Sigmoid colon (tissue), 7 donors: Measurements from ENCODE around the gene CNDP2. TPM values are rescaled to one million over a fixed set of nuclear protein-coding genes. Genes with fewer than 3 reads are reported as not detected.
"Not testable (repeated sequence)": the region's sequence is repeated elsewhere in the genome, so short reads cannot be mapped to it uniquely, and the experiment has no call there.

Experiments
- DNase-seq: peaks from one replicate; pipeline ENCODE4 v3.0.0-alpha.2; 2019
- H3K27ac ChIP-seq, 4 donors: fragments of 200-600 bp; sonication (generic); one replicate each; pipeline ENCODE4 v1.5.1; 2016 to 2019; ENCODE audit warnings: mild to moderate bottlenecking in 1 of 4
- H3K27me3 ChIP-seq, 3 donors: fragments of 200-600 bp; sonication (generic); one replicate each; pipeline ENCODE4 v1.5.1; 2019; ENCODE audit warnings: mild to moderate bottlenecking in 1 of 3
- H3K36me3 ChIP-seq, 4 donors: fragments of 200-600 bp; sonication (generic); one replicate each; pipeline ENCODE4 v1.5.1; 2016 to 2019
- H3K4me1 ChIP-seq, 4 donors: fragments of 200-600 bp; sonication (generic); one replicate each; pipeline ENCODE4 v1.5.1; 2017 to 2019
- H3K4me3 ChIP-seq, 4 donors: fragments of 200-600 bp; sonication (generic); one replicate each; pipeline ENCODE4 v1.5.1; 2017 to 2019; ENCODE audit warnings: mild to moderate bottlenecking in 2 of 4, moderate library complexity in 1 of 4
- H3K9me3 ChIP-seq, 4 donors: fragments of 200-600 bp in 3 of 4; sonication (generic) in 3 of 4; one replicate each; pipeline versions ENCODE4 v1.5.1 to v1.6.1; 2013 to 2019
- EP300 ChIP-seq, 4 donors: sonication (generic); formaldehyde crosslinking; IDR thresholded peaks; one replicate each; pipeline ENCODE4 v1.6.1; 2017; ENCODE audit warnings: antibody characterized with exemption in 4 of 4
- POLR2A ChIP-seq, 2 donors: fragments of 450-650 bp; IDR thresholded peaks; one replicate each; pipeline ENCODE4 v1.6.1; 2016; ENCODE audit warnings: antibody characterized with exemption in 2 of 2, mild to moderate bottlenecking in 2 of 2, moderate library complexity in 2 of 2
- POLR2AphosphoS5 ChIP-seq, 4 donors: sonication (generic); formaldehyde crosslinking; IDR thresholded peaks; one replicate each; pipeline ENCODE4 v1.6.1; 2017; ENCODE audit warnings: antibody characterized with exemption in 4 of 4
- WGBS, 2 donors: extraction: QIAGEN DNeasy Blood & Tissue Kit; methylation state at CpG; one replicate each; pipeline ENCODE4 v1.1.7; 2013; 5-methylcytosine and 5-hydroxymethylcytosine counted together
- intact Hi-C: fragments of 100-400 bp; cut with DNase I; formaldehyde crosslinking; loops from one replicate; pipeline ENCODE4 v1.15.1; 2023
- polyA plus RNA-seq, 3 donors: library from polyadenylated mRNA; stranded (reverse); fragments of 200-250 nt; gene quantifications; one replicate each; pipeline ENCODE4 v1.2.3, GENCODE V29; 2013
- total RNA-seq, 4 donors: library from RNA; depleted of rRNA; stranded (reverse); fragments of >200 nt; gene quantifications; one replicate each; pipeline ENCODE4 v1.1.0, GENCODE V29; 2016
- TF ChIP-seq, protein P1 (sequence below), 4 experiments: fragments of 450-650 bp in 3 of 4; fragments of 200-600 bp in 1 of 4; IDR thresholded peaks; one replicate each; pipeline ENCODE4 v1.5.1; 2016 to 2019; ENCODE audit warnings: antibody characterized with exemption in 4 of 4, mild to moderate bottlenecking in 3 of 4, moderate library complexity in 2 of 4
- donor health status: healthy with polysubstance abuse.
- donor health status: Bipolar disorder and iron deficiency.
- donor health status: healthy.

CNDP2 gene
- total and polyA plus RNA-seq, 7 donors: 29.3 to 179 (median 53.5) TPM

DNA sequence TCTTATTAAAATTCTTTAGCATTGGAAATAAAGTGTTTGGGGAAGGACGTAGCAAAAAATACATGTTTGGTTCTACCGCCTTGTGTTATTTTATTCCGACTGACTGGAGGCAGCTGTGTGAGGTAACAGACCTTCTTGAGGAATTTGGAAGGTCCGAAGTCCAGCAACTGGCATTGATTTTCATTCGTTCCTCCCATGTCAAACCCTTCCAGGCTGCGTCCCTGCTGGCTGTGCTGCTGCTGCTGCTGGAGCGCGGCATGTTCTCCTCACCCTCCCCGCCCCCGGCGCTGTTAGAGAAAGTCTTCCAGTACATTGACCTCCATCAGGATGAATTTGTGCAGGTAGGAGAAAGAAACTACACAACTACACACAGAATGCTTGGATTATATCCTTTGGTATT, 60.0 kb downstream of the CNDP2 start:
- WGBS, 2 donors: 43 to 76% methylated on average over 11 of the region's 11 CpGs
- Histone ChIP-seq H3K9me3 (no peaks in the 10 kb centered on the region), H3K4me1 (no peaks in the 10 kb centered on the region), H3K36me3 (no peaks in the 10 kb centered on the region), H3K27ac (no peak overlapping the region), H3K27me3 (no peaks in the 10 kb centered on the region), H3K4me3 (no peak overlapping the region)
- intact Hi-C loops: loop anchor here (10.0 kb wide), 1 partner anchor 1791 kb away; no protein-coding TSS in a partner anchor
- DNase-seq: no peak
- TF ChIP-seq, protein P1, sequence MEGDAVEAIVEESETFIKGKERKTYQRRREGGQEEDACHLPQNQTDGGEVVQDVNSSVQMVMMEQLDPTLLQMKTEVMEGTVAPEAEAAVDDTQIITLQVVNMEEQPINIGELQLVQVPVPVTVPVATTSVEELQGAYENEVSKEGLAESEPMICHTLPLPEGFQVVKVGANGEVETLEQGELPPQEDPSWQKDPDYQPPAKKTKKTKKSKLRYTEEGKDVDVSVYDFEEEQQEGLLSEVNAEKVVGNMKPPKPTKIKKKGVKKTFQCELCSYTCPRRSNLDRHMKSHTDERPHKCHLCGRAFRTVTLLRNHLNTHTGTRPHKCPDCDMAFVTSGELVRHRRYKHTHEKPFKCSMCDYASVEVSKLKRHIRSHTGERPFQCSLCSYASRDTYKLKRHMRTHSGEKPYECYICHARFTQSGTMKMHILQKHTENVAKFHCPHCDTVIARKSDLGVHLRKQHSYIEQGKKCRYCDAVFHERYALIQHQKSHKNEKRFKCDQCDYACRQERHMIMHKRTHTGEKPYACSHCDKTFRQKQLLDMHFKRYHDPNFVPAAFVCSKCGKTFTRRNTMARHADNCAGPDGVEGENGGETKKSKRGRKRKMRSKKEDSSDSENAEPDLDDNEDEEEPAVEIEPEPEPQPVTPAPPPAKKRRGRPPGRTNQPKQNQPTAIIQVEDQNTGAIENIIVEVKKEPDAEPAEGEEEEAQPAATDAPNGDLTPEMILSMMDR (IDR thresholded peaks at IDR 0.05): no peak
- TF ChIP-seq POLR2AphosphoS5 (IDR thresholded peaks at IDR 0.05): no peak
- TF ChIP-seq EP300 (IDR thresholded peaks at IDR 0.05): no peak
- TF ChIP-seq POLR2A (IDR thresholded peaks at IDR 0.05): no peak

DNA sequence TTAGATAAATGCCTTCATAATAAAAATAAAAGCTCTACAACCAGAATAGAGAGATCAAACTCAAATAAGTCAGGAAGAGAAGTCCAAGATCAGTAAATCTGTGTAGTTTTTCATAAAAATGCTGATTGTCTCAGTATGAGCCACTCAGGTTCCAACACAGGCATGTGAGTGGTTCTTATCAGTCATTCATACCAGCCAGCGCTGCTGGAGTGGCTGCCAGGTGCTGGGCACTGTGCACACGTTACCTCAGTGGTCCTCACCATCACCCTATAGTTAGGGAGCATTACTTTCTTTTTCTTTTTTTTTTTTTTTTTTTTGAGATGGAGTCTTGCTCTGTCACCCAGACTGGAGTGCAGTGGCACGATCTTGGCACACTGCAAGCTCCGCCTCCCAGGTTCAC, 61.9 kb downstream of the CNDP2 start:
- Histone ChIP-seq H3K27ac (no peak overlapping the region), H3K9me3 (no peaks in the 10 kb centered on the region), H3K4me1 (peaks cover 0 to 1% (median under 1%) of the 10 kb centered on the region in 4 donors), H3K27me3 (no peaks in the 10 kb centered on the region), H3K36me3 (no peaks in the 10 kb centered on the region), H3K4me3 (no peak overlapping the region)
- intact Hi-C loops: loop anchor here (10.0 kb wide), 1 partner anchor 1793 kb away; no protein-coding TSS in a partner anchor
- no peak for TF ChIP-seq EP300 (IDR thresholded peaks at IDR 0.05)
- TF ChIP-seq POLR2AphosphoS5 (IDR thresholded peaks at IDR 0.05): no peak
- TF ChIP-seq POLR2A (IDR thresholded peaks at IDR 0.05): no peak
- TF ChIP-seq, protein P1 (IDR thresholded peaks at IDR 0.05): no peak
- DNase-seq: no peak
- 83 to 91% methylated on average over 4 of the region's 4 CpGs for WGBS, 2 donors

DNA sequence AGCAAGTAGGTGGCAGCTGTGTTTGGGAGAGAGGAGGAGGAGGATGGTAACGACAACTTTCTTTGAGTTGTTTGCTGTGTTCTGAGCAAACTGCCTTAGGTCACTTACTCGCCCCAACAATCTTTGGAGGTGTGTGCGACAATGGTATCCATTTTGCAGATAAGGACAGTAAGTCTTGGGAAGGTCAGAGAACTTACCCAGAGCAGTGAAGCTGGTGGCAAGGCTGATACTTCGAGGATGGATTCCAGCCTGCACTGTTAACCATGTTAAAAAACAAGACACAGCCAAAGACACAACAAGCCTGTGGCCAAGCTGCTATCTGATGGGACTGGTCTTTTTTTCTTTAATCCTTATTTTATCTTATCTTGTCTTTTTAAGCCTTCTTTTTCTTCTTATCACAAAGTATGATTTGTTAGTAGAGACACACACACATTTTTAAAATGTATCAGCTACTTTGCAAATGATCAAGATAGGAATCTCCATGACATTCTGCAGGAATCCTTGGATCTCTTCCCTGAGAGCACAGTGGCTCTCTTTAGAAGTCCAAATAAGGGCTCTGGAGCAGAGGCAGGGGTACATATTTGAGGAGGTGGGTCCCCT, 66.1 kb downstream of the CNDP2 start:
- no peak overlapping the region for H3K27ac ChIP-seq
- TF ChIP-seq EP300 (IDR thresholded peaks at IDR 0.05) (no peak), POLR2AphosphoS5 (IDR thresholded peaks at IDR 0.05) (no peak), POLR2A (IDR thresholded peaks at IDR 0.05) (no peak)
- TF ChIP-seq, protein P1 (IDR thresholded peaks at IDR 0.05): no peak
- H3K27me3 ChIP-seq: no peaks in the 10 kb centered on the region
- H3K36me3 ChIP-seq: no peaks in the 10 kb centered on the region
- no peak for DNase-seq
- H3K9me3 ChIP-seq: no peaks in the 10 kb centered on the region
- no peak overlapping the region for H3K4me3 ChIP-seq
- WGBS, 2 donors: 81 to 89% methylated on average over 4 of the region's 4 CpGs
- intact Hi-C loops: no loop called here
- H3K4me1 ChIP-seq: peaks cover 0 to 11% (median 4%) of the 10 kb centered on the region in 4 donors

DNA sequence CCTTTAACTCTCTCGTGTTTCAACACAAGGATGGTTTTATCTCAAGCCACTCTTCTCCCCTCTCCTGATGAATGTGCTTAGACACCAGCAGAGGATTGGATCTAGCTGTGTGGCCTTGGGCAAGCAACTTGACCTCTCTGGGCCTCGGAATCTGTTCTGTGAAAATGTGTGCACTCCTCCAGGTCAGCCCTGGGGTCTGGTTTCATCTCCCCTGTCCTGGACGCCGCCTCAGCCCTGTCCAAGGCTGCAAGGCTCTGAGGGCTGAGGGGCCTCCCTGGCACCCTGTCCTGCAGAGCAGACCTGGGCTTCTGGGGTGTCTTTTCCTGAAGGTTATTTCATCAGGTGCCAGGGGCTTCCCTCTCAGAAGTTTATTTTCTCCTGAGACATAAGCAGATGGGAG, 66.6 kb downstream of the CNDP2 start:
- no peak overlapping the region for H3K27ac ChIP-seq
- DNase-seq: no peak
- intact Hi-C loops: no loop called here
- no peaks in the 10 kb centered on the region for H3K9me3 ChIP-seq
- 77 to 89% methylated on average over 4 of the region's 4 CpGs for WGBS, 2 donors
- TF ChIP-seq POLR2AphosphoS5 (IDR thresholded peaks at IDR 0.05): no peak
- TF ChIP-seq, protein P1 (IDR thresholded peaks at IDR 0.05): no peak
- TF ChIP-seq POLR2A (IDR thresholded peaks at IDR 0.05): no peak
- TF ChIP-seq EP300 (IDR thresholded peaks at IDR 0.05): no peak
- H3K4me1 ChIP-seq: peaks cover 0 to 11% (median 4%) of the 10 kb centered on the region in 4 donors
- H3K4me3 ChIP-seq: no peak overlapping the region
- no peaks in the 10 kb centered on the region for H3K36me3 ChIP-seq
- no peaks in the 10 kb centered on the region for H3K27me3 ChIP-seq

DNA sequence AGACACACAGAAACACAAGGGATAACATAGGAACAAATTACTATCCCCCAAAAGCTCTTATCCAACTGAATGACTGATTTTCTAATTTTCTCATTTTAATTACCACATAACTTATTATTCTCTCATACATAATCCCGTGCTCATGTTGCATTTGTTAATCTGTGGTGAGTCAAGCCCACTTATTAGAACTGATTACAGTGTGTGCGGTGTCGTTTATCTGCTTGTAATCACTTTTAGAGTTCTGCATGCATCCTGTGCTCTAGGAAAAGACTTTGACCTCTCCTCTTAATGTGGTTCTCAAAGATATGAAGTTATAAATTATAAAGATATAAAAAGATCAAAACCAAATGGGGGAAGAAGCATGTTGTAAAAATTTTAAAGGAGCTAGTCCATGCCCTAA, 67.8 kb downstream of the CNDP2 start:
- intact Hi-C loops: no loop called here
- TF ChIP-seq, protein P1 (IDR thresholded peaks at IDR 0.05): no peak
- TF ChIP-seq POLR2A (IDR thresholded peaks at IDR 0.05) (no peak), EP300 (IDR thresholded peaks at IDR 0.05) (no peak), POLR2AphosphoS5 (IDR thresholded peaks at IDR 0.05) (no peak)
- WGBS, 2 donors: 16 to 46% methylated on average over 3 of the region's 3 CpGs
- no peak for DNase-seq
- peaks cover 0 to 11% (median 4%) of the 10 kb centered on the region in 4 donors for H3K4me1 ChIP-seq
- no peaks in the 10 kb centered on the region for H3K36me3 ChIP-seq
- H3K27ac ChIP-seq: no peak overlapping the region
- H3K9me3 ChIP-seq: no peaks in the 10 kb centered on the region
- no peaks in the 10 kb centered on the region for H3K27me3 ChIP-seq
- H3K4me3 ChIP-seq: no peak overlapping the region

DNA sequence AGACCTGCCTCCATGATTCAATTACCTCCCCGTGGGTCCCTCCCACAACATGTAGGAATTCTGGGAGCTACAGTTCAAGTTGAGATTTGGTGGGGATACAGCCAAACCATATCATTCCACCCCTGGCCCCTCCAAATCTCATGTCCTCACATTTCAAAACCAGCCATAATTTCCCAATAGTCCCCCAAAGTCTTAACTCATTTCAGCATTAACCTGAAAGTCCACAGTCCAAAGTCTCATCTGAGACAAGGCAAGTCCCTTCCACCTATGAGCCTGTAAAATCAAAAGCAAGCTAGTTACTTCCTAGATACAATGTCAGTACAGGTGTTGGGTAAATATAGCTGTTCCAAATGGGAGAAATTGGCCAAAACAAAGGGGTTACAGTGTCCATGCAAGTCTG, 69.0 kb downstream of the CNDP2 start:
- H3K9me3 ChIP-seq, intact Hi-C loops, H3K36me3 ChIP-seq, H3K27me3 ChIP-seq, H3K4me3 ChIP-seq, H3K27ac ChIP-seq, DNase-seq: not testable (repeated sequence)
- H3K4me1 ChIP-seq: peaks cover 0 to 11% (median 4%) of the 10 kb centered on the region in 4 donors
- 58 to 87% methylated on average over 1 of the region's 1 CpG for WGBS, 2 donors

DNA sequence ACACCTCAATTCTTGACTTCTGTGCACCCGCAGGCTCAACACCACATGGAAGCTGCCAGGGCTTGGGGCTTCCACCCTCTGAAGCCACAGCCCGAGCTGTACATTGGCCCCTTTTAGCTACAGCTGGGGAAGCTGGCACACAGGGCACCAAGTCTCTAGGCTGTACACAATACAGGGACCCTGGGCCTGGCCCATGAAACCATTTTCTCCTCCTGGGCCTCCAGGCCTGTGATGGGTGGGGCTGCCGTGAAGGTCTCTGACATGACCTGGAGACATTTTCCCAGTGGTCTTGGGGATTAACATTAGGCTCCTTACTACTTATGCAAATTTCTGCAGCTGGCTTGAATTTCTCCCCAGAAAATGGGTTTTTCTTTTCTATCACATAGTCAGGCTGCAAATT, 69.8 kb downstream of the CNDP2 start:
- DNase-seq, H3K27ac ChIP-seq, H3K4me3 ChIP-seq, H3K36me3 ChIP-seq, H3K27me3 ChIP-seq, intact Hi-C loops, H3K9me3 ChIP-seq: not testable (repeated sequence)
- 79 to 93% methylated on average over 3 of the region's 3 CpGs for WGBS, 2 donors
- peaks cover 0 to 11% (median 4%) of the 10 kb centered on the region in 4 donors for H3K4me1 ChIP-seq
